NCI-H2227 (cell line): Measurements from ENCODE around the gene ISM1.

ENCODE experiments used
- DNase-seq: peaks from one replicate; lab custom pipeline; 2025; ENCODE audit not compliant: unreplicated experiment; lab: John Stamatoyannopoulos, UW

ISM1 gene

DNA sequence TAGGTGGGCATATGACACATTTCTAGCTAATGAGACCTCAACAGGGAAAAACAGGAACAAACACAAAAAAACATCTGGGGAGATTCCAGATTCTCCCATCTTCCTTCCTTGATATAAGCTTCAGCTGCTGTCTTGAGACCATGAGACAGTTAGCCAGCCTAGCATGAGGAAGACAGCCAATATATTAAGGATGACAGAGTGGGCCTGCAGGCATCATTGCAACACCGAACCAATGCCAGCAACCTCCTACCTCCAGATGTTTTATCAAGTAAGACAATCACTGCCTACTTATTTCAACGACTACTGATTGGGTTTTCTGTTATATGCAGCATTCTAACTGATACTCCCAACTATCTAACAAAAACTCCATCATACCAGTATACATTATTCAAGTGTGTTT lies 119.0 kb downstream of the ISM1 start:
- DNase-seq, result no peak

DNA sequence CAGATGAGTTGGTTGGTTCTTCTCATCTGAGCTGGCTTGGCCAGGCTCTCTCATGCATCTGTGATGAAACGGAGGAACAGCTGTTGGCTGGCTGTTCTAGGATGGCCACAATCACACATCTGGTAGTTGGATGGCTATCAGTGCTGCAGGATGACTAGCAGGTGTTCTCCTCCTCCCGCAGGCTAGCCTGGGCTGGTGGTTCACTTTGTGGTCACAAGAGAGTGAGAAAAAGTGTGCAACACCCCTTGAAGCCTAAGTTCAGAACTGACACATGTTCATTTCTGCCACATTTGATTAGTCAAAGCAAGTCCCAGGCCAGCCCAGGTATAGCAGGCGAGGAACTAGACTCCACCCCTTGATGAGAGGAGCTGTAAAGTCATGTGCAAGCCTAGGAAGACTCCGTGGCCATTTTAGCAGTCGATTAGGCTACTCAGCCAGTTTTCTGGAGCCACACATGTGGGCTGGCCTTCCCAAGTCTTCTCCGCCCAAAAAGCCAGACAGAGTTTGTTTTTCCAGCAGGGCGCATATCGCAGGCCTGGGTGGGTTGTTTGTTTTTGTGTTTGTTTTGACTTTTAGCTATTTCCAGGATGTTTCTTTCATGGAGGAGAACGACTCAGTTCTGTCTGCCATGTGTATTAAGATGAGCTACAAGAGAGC lies 120.8 kb downstream of the ISM1 start:
- no peak for DNase-seq

DNA sequence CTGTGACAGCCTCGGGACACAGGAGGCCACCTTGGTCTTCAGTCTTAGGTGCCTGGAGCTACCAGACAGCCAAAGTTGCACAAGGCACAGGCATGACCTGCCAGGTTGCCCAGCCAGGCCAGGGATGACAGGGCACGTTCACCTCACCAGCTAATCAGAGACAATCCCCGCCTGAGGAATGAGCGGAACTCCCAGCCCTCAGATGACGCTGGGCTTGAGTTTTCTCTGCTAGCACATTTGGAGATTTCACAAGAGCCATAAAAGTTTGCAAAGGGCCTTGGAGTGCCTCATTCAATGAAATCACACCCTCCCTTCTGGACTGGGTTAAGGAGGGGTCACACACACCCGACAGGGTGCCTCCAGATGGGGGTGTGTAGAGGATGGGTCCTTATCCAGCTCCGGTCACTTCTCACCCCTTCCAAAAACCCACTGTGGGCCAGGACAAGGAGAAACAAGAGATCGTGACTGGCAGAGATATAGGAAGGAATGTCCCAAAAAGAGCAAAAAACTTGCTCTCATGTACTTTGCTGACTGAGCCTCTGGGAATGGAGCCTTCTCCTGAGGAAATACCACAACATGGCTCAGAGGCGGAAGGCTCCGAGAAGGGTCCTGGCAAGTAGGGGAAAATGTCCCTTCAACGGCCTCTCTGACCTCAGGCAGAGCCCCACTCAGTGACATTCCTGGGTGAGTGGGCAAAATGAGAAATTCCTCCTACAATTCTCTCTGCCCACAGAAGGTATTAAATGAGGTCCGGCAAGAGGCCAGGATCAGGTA lies 121.6 kb downstream of the ISM1 start:
- DNase-seq, result no peak

DNA sequence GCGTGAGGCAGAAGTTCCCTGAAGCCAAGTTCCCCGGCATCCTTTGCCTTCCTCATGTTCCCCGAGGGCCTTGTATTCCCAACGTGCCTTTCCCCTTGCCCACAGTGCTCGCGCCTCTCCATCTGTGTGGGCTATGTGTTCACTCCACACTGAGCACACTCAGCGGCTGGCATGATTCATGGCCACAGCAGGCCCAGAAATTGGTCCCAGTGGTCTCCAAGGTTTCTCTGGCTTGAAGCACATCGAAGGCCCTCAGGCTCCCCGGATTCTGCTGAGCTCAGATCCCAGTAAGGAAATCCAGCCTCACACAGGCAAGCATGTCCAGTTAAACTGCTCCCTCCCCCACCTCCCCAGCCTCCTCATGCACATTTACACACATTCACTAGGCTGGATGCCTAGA lies 123.6 kb downstream of the ISM1 start:
- no peak for DNase-seq

DNA sequence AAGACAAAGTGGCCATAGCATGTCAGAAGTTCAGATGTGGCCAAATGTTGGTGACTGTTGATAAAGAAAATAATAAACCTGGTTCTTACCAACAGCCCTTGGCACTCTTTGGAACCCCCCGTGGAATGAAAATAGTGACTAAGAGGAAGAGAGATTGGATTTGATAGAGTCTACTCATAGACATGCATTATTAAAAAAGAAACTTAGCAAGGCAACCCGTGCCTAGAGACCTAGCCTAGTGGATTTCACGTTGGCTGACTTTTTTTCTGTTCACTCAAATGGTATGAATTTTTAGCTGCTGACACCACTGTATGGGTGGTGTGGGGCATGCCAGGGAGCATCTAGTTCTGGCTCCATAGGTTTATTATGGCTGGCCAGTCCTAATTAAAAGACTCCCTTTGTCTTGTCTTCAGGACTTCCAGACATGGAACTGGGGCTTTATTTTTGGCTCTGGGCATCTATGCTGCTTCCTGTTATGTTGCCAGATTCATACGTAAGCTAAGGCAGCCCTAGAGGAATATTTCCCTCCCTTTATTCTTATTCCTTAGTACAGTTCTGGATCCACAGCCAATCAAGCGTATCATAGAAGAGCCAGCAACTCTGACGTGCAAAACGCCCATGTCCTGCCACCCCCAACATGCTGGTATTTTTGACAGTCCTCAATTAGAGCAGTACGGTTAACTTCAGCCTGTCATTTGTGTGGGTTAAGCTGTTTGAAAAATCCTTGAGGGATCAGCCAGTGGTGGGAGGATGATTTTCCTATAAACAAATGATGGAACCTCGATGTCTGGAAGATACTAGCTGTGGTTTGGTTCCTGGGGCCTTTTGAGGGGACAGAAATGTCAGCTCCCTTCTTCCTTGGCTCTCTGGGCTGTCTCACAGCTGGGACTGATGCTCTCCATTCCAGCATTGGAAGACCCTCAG lies 127.5 kb downstream of the ISM1 start:
- DNase-seq, result no peak

DNA sequence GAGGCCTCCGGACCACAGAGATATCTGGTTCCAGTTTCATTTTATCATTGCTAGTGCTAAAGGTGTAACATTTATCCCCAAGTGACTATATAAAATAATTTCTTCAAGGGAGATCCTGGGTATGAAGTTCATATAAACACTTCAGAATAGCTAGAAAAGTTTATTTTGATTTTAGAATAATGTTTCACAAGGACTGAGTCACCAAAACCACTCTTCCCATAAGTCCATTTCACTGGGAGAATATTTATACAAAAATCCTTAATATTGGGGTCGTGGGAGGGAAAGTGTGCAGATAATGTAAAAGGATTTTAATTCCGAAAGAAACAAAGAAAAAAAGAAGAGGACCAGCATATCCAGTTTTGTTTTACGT lies 128.1 kb downstream of the ISM1 start:
- DNase-seq, result no peak
